HFFc6 (cell line): ENCODE data around the gene PCCA. TPM values are rescaled to one million over a fixed set of nuclear protein-coding genes. Genes with fewer than 3 reads are reported as not detected.

Experiments used
- DNase-seq: peaks from one replicate; pipeline ENCODE4 v3.0.0-alpha.2; 2018
- H3K27ac Mint-ChIP-seq: 2 replicates; pipeline ENCODE4 v1.8.0; 2020; ENCODE audit warnings: mild to moderate bottlenecking, mixed read lengths
- H3K27me3 Mint-ChIP-seq: 2 replicates; pipeline ENCODE4 v1.8.0; 2021; ENCODE audit warnings: mild to moderate bottlenecking, moderate library complexity, mixed read lengths; ENCODE audit not compliant: insufficient read depth
- H3K36me3 Mint-ChIP-seq: 2 replicates; pipeline ENCODE4 v1.8.0; 2021; ENCODE audit warnings: low read depth, mixed read lengths
- H3K4me1 Mint-ChIP-seq: 2 replicates; pipeline ENCODE4 v1.8.0; 2020; ENCODE audit warnings: low read depth, mixed read lengths
- H3K4me3 Mint-ChIP-seq: 2 replicates; pipeline ENCODE4 v1.8.0; 2020; ENCODE audit warnings: mild to moderate bottlenecking, moderate library complexity, mixed read lengths
- H3K9me3 Mint-ChIP-seq: 2 replicates; pipeline ENCODE4 v1.8.0; 2020; ENCODE audit warnings: mild to moderate bottlenecking, mixed read lengths
- total RNA-seq, 6 experiments: library from RNA; stranded (reverse); fragmentation: NEBNext Ultra II Directional; extraction: Animal tissue kit (Norgen Biotek cat#: 25700); gene quantifications; 2 replicates in 1 of 6; 3 replicates in 5 of 6; pipeline ENCODE4 v1.2.3, GENCODE V29; 2021
- TF ChIP-seq, protein P1 (sequence below): fragments of 200-600 bp; sonication (generic); IDR thresholded peaks from 2 replicates; pipeline ENCODE4 v1.5.0; 2021; ENCODE audit warnings: antibody characterized with exemption, mild to moderate bottlenecking

Gene PCCA
- total RNA-seq, 6 experiments from 2014 or later = 12.9 to 16.9 (median 14.7) TPM

DNA sequence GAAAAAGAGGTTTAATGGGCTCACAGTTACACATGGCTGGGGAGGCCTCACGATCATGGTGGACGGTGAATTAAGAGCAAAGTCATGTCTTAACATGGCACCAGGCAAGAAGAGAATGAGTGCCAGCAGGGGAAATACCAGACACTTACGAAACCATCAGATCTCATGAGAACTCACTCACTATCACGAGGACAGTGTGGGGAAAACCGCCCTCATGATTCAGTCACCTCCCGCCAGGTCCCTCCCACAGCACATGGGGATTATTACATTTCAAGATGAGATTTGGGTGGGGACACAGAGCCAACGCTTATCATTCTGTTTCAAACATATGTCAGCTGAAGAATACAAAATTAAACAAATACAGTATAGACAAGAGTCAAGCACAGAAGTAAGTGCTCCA, 165.1 kb downstream of the PCCA start:
- no peak for DNase-seq
- peaks cover 15% of the 10 kb centered on the region for H3K36me3 Mint-ChIP-seq
- H3K4me1 Mint-ChIP-seq = peaks cover 31% of the 10 kb centered on the region
- TF ChIP-seq, protein P1, sequence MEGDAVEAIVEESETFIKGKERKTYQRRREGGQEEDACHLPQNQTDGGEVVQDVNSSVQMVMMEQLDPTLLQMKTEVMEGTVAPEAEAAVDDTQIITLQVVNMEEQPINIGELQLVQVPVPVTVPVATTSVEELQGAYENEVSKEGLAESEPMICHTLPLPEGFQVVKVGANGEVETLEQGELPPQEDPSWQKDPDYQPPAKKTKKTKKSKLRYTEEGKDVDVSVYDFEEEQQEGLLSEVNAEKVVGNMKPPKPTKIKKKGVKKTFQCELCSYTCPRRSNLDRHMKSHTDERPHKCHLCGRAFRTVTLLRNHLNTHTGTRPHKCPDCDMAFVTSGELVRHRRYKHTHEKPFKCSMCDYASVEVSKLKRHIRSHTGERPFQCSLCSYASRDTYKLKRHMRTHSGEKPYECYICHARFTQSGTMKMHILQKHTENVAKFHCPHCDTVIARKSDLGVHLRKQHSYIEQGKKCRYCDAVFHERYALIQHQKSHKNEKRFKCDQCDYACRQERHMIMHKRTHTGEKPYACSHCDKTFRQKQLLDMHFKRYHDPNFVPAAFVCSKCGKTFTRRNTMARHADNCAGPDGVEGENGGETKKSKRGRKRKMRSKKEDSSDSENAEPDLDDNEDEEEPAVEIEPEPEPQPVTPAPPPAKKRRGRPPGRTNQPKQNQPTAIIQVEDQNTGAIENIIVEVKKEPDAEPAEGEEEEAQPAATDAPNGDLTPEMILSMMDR = no peak
- H3K27me3 Mint-ChIP-seq = 0 out of 2 replicates have a peak, but pooled peaks cover 2% of the 10 kb centered on the region
- peaks cover 6% of the 10 kb centered on the region; the same call in 1 of the 2 replicates for H3K9me3 Mint-ChIP-seq
- H3K4me3 Mint-ChIP-seq = no peak overlapping the region
- no peak overlapping the region for H3K27ac Mint-ChIP-seq

DNA sequence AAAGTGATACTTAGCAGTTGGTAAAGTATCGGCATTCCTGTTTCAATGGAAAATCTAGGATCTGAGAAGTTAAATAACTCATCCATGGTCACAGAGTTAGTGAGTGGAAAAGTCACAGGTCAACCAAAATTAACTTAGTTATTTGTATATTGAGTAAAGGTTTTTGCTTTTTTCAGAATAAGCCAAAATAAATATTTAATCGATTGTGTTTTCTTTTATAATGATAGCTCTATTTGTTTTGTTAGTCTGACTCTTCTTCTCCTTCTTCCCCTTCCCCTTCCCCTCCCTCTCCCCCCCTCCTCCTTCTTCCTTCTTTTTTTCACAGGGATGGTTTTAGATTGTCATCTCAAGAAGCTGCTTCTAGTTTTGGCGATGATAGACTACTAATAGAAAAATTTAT, 173.5 kb downstream of the PCCA start:
- H3K27me3 Mint-ChIP-seq = no peaks in the 10 kb centered on the region
- peaks cover 19% of the 10 kb centered on the region for H3K4me1 Mint-ChIP-seq
- H3K36me3 Mint-ChIP-seq = no peaks in the 10 kb centered on the region
- H3K4me3 Mint-ChIP-seq = no peak overlapping the region
- no peak overlapping the region for H3K27ac Mint-ChIP-seq
- no peaks in the 10 kb centered on the region for H3K9me3 Mint-ChIP-seq
- DNase-seq = no peak
- TF ChIP-seq, protein P1 = no peak

DNA sequence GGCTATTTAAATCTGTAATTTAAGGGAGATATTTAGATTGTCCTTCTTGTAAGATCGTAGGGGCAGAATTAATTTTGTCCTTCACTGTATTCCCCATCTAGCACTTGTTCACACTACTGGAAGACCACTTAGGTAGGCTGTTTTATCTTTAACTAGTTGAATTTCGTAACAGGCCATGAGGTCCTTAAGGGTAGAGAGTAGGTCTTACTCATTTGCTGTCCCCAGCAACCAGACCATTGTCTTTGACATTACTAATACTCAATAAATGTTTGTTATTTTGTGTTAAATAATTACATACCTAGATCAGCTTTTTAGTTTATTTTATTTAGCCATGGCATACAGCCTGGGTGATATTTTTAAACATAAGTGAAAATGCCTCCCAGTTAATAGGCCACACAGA, 177.1 kb downstream of the PCCA start:
- no peak for DNase-seq
- Mint-ChIP-seq H3K27me3 (no peaks in the 10 kb centered on the region; the same call in 1 of the 2 replicates), H3K36me3 (0 out of 2 replicates have a peak, but pooled peaks cover 6% of the 10 kb centered on the region), H3K9me3 (no peaks in the 10 kb centered on the region), H3K4me3 (no peak overlapping the region), H3K4me1 (peaks cover 29% of the 10 kb centered on the region), H3K27ac (no peak overlapping the region)
- TF ChIP-seq, protein P1 = no peak

DNA sequence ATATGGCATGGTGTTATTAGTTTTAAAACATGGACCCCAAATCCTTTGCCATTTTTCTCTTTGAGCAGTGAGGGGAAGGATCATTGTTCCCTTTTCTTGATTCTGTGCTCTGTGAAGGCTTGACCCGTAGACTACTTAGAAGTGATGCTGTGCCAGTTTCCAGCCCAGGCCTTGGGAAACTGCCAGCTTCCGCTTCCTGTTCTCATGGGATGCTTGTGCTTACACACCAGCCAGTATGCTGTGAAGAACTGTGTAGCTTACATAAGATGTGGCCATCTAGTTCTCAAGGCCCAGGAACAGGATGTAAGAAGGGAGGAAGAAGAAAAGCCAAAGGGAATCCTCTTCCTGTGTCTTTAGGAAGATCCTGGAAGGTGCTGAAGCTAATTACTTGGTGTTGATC, 180.9 kb downstream of the PCCA start:
- TF ChIP-seq, protein P1 = no peak
- H3K4me1 Mint-ChIP-seq = peaks cover 23% of the 10 kb centered on the region
- peak; percentile 13 for DNase-seq
- H3K27me3 Mint-ChIP-seq = no peaks in the 10 kb centered on the region; the same call in 1 of the 2 replicates
- peak overlapping the region; percentile 77 for H3K27ac Mint-ChIP-seq
- H3K9me3 Mint-ChIP-seq = no peaks in the 10 kb centered on the region
- peaks cover 11% of the 10 kb centered on the region for H3K36me3 Mint-ChIP-seq
- H3K4me3 Mint-ChIP-seq = no peak overlapping the region

DNA sequence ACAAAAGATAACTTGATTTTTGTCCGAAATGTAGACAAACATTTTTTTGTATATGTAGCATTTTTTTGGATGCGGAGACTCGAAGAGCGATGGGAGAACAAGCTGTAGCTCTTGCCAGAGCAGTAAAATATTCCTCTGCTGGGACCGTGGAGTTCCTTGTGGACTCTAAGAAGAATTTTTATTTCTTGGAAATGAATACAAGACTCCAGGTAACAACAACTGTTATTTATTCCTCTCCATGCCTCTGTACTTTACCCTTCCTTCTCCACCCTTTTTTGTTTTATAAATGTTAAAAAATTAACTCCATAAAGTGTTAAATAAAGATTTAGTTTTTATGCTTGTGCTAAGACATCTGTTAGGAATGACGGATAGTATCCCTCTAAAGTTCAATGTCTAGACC, 184.2 kb downstream of the PCCA start:
- H3K36me3 Mint-ChIP-seq = peaks cover 24% of the 10 kb centered on the region
- TF ChIP-seq, protein P1 = no peak

DNA sequence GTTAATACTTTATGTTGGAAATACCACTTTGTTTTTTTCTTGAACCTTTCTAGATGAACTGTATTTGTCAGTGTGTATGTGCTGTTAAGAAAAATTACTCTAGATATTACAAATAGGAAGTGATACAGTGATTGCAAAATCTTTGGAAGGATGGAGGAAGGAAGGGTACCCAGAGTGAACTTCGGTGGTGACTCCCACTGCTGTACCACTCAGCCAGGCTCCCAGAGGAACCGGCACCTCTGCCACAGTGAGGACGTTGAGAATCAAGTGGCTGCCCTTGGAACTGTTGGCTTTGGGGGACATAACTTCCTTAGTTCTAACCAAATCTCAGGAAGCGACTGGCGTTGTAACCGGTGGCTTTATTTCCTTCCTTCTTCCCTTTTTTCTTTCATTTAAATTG, 184.7 kb downstream of the PCCA start:
- no peak overlapping the region for H3K27ac Mint-ChIP-seq
- DNase-seq = no peak
- peaks cover 26% of the 10 kb centered on the region for H3K4me1 Mint-ChIP-seq
- TF ChIP-seq, protein P1 = no peak
- H3K4me3 Mint-ChIP-seq = no peak overlapping the region
- peaks cover 22% of the 10 kb centered on the region for H3K36me3 Mint-ChIP-seq
- H3K27me3 Mint-ChIP-seq = no peaks in the 10 kb centered on the region; the same call in 1 of the 2 replicates
- H3K9me3 Mint-ChIP-seq = no peaks in the 10 kb centered on the region

More for the DNA sequence above, 184.2 kb downstream of the PCCA start:
- no peak for DNase-seq
- peaks cover 26% of the 10 kb centered on the region for H3K4me1 Mint-ChIP-seq
- H3K27ac Mint-ChIP-seq = no peak overlapping the region
- H3K9me3 Mint-ChIP-seq = no peaks in the 10 kb centered on the region
- no peaks in the 10 kb centered on the region; the same call in 1 of the 2 replicates for H3K27me3 Mint-ChIP-seq
- H3K4me3 Mint-ChIP-seq = no peak overlapping the region
